ENCODE results near the gene SLC39A6. TPM values are rescaled to one million over a fixed set of nuclear protein-coding genes. Genes with fewer than 3 reads are reported as not detected.

The SLC39A6 gene
- total RNA-seq, 2 donors from 2014 or later: 27.6 to 42.2 TPM

- no peak for TF ChIP-seq CTCF (IDR thresholded peaks at IDR 0.05)
- peak overlapping the region in 1 of 2 donors; percentile 16 for H3K27ac ChIP-seq
Measured at GRCh38 chr18:36152781-36153180, 23.6 kb upstream of the SLC39A6 start.

GRCh38 chr18:36149514-36150289, 20.6 kb upstream of the SLC39A6 start:
- peaks cover 37% of the 10 kb centered on the region for H3K36me3 ChIP-seq
- ATAC-seq (ENCODE audit: insufficient number of reproducible peaks, low FRiP score, low read depth): no peak

More at GRCh38 chr18:36152781-36153180, 23.6 kb upstream of the SLC39A6 start:
- H3K9me3 ChIP-seq: no peaks in the 10 kb centered on the region
- ATAC-seq (ENCODE audit: insufficient number of reproducible peaks, low FRiP score, low read depth) (no peak), DNase-seq (ENCODE audit: low spot score) (no peak)
- H3K4me1 ChIP-seq (ENCODE audit: control insufficient read depth in 1 of 2, low read depth in 2 of 2): no peaks in the 10 kb centered on the region
- peaks cover 28% of the 10 kb centered on the region for H3K36me3 ChIP-seq
- H3K4me3 ChIP-seq: no peak overlapping the region
- H3K27me3 ChIP-seq (replicated peaks; ENCODE audit: insufficient read depth): no peaks in the 10 kb centered on the region

GRCh38 chr18:36143391-36143790, 14.3 kb upstream of the SLC39A6 start:
- Histone ChIP-seq H3K27ac (no peak overlapping the region), H3K36me3 (peaks cover 57% of the 10 kb centered on the region), H3K9me3 (no peaks in the 10 kb centered on the region), H3K4me3 (no peak overlapping the region), H3K4me1 (ENCODE audit: control insufficient read depth in 1 of 2, low read depth in 2 of 2) (no peaks in the 10 kb centered on the region), H3K27me3 (replicated peaks; ENCODE audit: insufficient read depth) (no peaks in the 10 kb centered on the region)
- no peak for ATAC-seq (ENCODE audit: insufficient number of reproducible peaks, low FRiP score, low read depth)
- DNase-seq (ENCODE audit: low spot score): no peak
- no peak for TF ChIP-seq CTCF (IDR thresholded peaks at IDR 0.05)

More at GRCh38 chr18:36149514-36150289, 20.6 kb upstream of the SLC39A6 start:
- TF ChIP-seq CTCF (IDR thresholded peaks at IDR 0.05): no peak
- Histone ChIP-seq H3K4me1 (ENCODE audit: control insufficient read depth in 1 of 2, low read depth in 2 of 2) (no peaks in the 10 kb centered on the region), H3K9me3 (no peaks in the 10 kb centered on the region), H3K27ac (no peak overlapping the region), H3K4me3 (no peak overlapping the region), H3K27me3 (replicated peaks; ENCODE audit: insufficient read depth) (no peaks in the 10 kb centered on the region)
- DNase-seq (ENCODE audit: low spot score): no peak

GRCh38 chr18:36142751-36143150, 13.6 kb upstream of the SLC39A6 start:
- Histone ChIP-seq H3K9me3 (no peaks in the 10 kb centered on the region), H3K36me3 (peaks cover 63% of the 10 kb centered on the region), H3K27ac (no peak overlapping the region), H3K4me1 (ENCODE audit: control insufficient read depth in 1 of 2, low read depth in 2 of 2) (no peaks in the 10 kb centered on the region), H3K4me3 (no peak overlapping the region), H3K27me3 (replicated peaks; ENCODE audit: insufficient read depth) (no peaks in the 10 kb centered on the region)
- no peak for TF ChIP-seq CTCF (IDR thresholded peaks at IDR 0.05)
- ATAC-seq (ENCODE audit: insufficient number of reproducible peaks, low FRiP score, low read depth): no peak
- DNase-seq (ENCODE audit: low spot score): no peak

- TF ChIP-seq CTCF (IDR thresholded peaks at IDR 0.05): no peak
- ATAC-seq (ENCODE audit: insufficient number of reproducible peaks, low FRiP score, low read depth) (no peak), DNase-seq (ENCODE audit: low spot score) (no peak)
- Histone ChIP-seq H3K27me3 (replicated peaks; ENCODE audit: insufficient read depth) (no peaks in the 10 kb centered on the region), H3K9me3 (no peaks in the 10 kb centered on the region), H3K4me3 (no peak overlapping the region), H3K36me3 (peaks cover 67% of the 10 kb centered on the region), H3K27ac (no peak overlapping the region), H3K4me1 (ENCODE audit: control insufficient read depth in 1 of 2, low read depth in 2 of 2) (no peaks in the 10 kb centered on the region)
Measured at GRCh38 chr18:36141576-36141975, 12.4 kb upstream of the SLC39A6 start.

All from thoracic aorta (tissue), 2 donors.